ENCODE measurements around the gene TMEM82.

The TMEM82 gene

GRCh38 chr1:15722836-15723532, 19.3 kb upstream of the TMEM82 start:
- H3K27ac ChIP-seq = no peak overlapping the region
- TF ChIP-seq CTCF (conservative IDR thresholded peaks at IDR 0.05) = no peak

GRCh38 chr1:15723631-15724246, 18.6 kb upstream of the TMEM82 start:
- H3K27ac ChIP-seq = no peak overlapping the region

GRCh38 chr1:15724949-15725880, 17.1 kb upstream of the TMEM82 start:
- TF ChIP-seq CTCF (conservative IDR thresholded peaks at IDR 0.05) = no peak
- H3K27ac ChIP-seq = no peak overlapping the region

More at GRCh38 chr1:15723631-15724246, 18.6 kb upstream of the TMEM82 start:
- TF ChIP-seq CTCF (conservative IDR thresholded peaks at IDR 0.05) = no peak

- no peak overlapping the region for H3K27ac ChIP-seq
- no peak for TF ChIP-seq CTCF (conservative IDR thresholded peaks at IDR 0.05)
Measured at GRCh38 chr1:15726508-15726907, 15.8 kb upstream of the TMEM82 start.

GRCh38 chr1:15727021-15727420, 15.3 kb upstream of the TMEM82 start:
- no peak for TF ChIP-seq CTCF (conservative IDR thresholded peaks at IDR 0.05)

GRCh38 chr1:15727424-15727823, 14.9 kb upstream of the TMEM82 start:
- H3K27ac ChIP-seq = no peak overlapping the region
- no peak for TF ChIP-seq CTCF (conservative IDR thresholded peaks at IDR 0.05)

More at GRCh38 chr1:15727021-15727420, 15.3 kb upstream of the TMEM82 start:
- no peak overlapping the region for H3K27ac ChIP-seq

Data from VCaP (cell line).